DND-41 (cell line): ENCODE measurements around the gene ITIH5.

ENCODE experiments used
- ATAC-seq: fragments of 200-7000 bp; cut with Tn5 transposase; 3 replicates; pipeline ENCODE4 v1.9.1; 2021; ENCODE audit warnings: low read depth; ENCODE audit not compliant: insufficient read depth
- DNase-seq: peaks from one replicate; pipeline ENCODE4 v3.0.0-alpha.2; 2020
- H2AFZ ChIP-seq: 2 replicates; pipeline ENCODE4 v1.6.0; 2012; ENCODE audit warnings: low read depth, low read length
- H3K27ac ChIP-seq: 2 replicates; pipeline ENCODE4 v1.5.1; 2012; ENCODE audit warnings: low read length, inconsistent platforms
- H3K27me3 ChIP-seq: fragments of 200-600 bp; sonication (generic); 2 replicates; pipeline ENCODE4 v1.6.0; 2012; ENCODE audit warnings: low read length, mild to moderate bottlenecking, inconsistent platforms; ENCODE audit not compliant: insufficient read depth, poor library complexity
- H3K36me3 ChIP-seq: 2 replicates; pipeline ENCODE4 v1.5.1; 2012; ENCODE audit warnings: low read length, inconsistent platforms; ENCODE audit not compliant: insufficient read depth
- H3K4me1 ChIP-seq: 2 replicates; pipeline ENCODE4 v1.5.1; 2012; ENCODE audit warnings: mild to moderate bottlenecking, low read length; ENCODE audit not compliant: insufficient read depth
- H3K4me2 ChIP-seq: 2 replicates; pipeline ENCODE4 v1.6.0; 2012; ENCODE audit warnings: mild to moderate bottlenecking, moderate library complexity, low read length, inconsistent platforms; ENCODE audit not compliant: insufficient read depth
- H3K4me3 ChIP-seq, 2 experiments: fragments of 200-600 bp in 1 of 2; shearing (Covaris generic) in 1 of 2; 2 replicates each; pipeline ENCODE4 v1.5.1; 2012 to 2016; ENCODE audit warnings: inconsistent platforms in 2 of 2, low read length in 2 of 2, mild to moderate bottlenecking in 2 of 2, low read depth in 1 of 2, moderate library complexity in 1 of 2
- H3K79me2 ChIP-seq: 2 replicates; pipeline ENCODE4 v1.6.0; 2012; ENCODE audit warnings: low read length, inconsistent platforms; ENCODE audit not compliant: insufficient read depth
- H3K9ac ChIP-seq: 2 replicates; pipeline ENCODE4 v1.6.0; 2012; ENCODE audit warnings: low read depth, mild to moderate bottlenecking, inconsistent platforms, low read length, moderate library complexity
- H3K9me3 ChIP-seq: 2 replicates; pipeline ENCODE4 v1.5.1; 2012; ENCODE audit warnings: low read length, moderate library complexity, mild to moderate bottlenecking, inconsistent platforms; ENCODE audit not compliant: insufficient read depth, severe bottlenecking
- H4K20me1 ChIP-seq: 2 replicates; pipeline ENCODE4 v1.6.0; 2012; ENCODE audit warnings: low read length; ENCODE audit not compliant: insufficient read depth
- EZH2 ChIP-seq: IDR thresholded peaks from 3 replicates; pipeline ENCODE4 v1.6.1; 2012; ENCODE audit warnings: borderline replicate concordance, low read depth, mild to moderate bottlenecking, moderate library complexity, low read length, inconsistent platforms; ENCODE audit not compliant: severe bottlenecking
- TF ChIP-seq, protein P1 (sequence below): IDR thresholded peaks from 2 replicates; pipeline ENCODE4 v1.5.1; 2012; ENCODE audit warnings: borderline replicate concordance, low read length, moderate library complexity, mild to moderate bottlenecking; ENCODE audit not compliant: poor library complexity, severe bottlenecking; ENCODE audit errors: extremely low read depth

Gene ITIH5

DNA sequence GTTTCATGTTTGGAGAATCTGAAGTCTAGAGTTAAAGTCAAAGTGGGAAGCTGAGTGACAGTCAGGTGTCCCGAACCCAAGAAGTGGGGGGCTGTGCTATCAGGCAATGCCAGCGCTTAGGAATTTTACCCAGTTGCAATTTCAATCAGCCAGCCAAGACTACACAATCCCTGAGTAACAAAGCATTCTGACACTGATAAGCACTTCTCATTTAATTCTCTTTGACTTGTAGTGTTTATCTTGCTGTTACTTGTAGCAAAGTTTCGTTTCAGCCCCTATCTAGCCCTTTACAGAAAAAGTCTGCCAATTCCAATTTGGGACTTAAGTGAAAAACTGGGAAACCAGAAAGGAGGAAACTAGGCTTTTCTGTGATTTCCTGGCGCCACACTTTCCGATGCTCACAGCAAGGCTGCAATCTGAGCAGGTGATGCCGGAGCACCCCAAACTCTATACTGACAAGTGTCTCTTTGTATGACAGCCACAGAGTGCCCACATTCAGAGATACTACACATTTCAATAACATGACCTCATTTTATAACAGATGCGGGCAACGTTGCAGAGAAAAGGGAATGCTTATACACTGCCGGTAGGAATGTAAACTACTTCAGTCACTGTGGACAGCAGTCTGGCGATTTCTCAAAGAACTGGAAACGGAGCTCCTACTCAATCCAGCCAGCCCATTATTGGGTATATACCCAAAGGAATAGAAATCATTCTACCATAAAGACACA lies 61.0 kb downstream of the ITIH5 start:
- TF ChIP-seq, protein P1, sequence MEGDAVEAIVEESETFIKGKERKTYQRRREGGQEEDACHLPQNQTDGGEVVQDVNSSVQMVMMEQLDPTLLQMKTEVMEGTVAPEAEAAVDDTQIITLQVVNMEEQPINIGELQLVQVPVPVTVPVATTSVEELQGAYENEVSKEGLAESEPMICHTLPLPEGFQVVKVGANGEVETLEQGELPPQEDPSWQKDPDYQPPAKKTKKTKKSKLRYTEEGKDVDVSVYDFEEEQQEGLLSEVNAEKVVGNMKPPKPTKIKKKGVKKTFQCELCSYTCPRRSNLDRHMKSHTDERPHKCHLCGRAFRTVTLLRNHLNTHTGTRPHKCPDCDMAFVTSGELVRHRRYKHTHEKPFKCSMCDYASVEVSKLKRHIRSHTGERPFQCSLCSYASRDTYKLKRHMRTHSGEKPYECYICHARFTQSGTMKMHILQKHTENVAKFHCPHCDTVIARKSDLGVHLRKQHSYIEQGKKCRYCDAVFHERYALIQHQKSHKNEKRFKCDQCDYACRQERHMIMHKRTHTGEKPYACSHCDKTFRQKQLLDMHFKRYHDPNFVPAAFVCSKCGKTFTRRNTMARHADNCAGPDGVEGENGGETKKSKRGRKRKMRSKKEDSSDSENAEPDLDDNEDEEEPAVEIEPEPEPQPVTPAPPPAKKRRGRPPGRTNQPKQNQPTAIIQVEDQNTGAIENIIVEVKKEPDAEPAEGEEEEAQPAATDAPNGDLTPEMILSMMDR: no peak
- TF ChIP-seq EZH2: no peak
- Histone ChIP-seq H3K79me2 (no peaks in the 10 kb centered on the region), H3K9ac (no peak overlapping the region), H3K27me3 (no peaks in the 10 kb centered on the region), H3K9me3 (no peaks in the 10 kb centered on the region), H4K20me1 (no peaks in the 10 kb centered on the region), H2AFZ (no peak overlapping the region), H3K4me2 (no peak overlapping the region), H3K4me3 (no peak overlapping the region), H3K4me1 (peaks cover 21% of the 10 kb centered on the region), H3K27ac (no peak overlapping the region), H3K36me3 (no peaks in the 10 kb centered on the region)
- ATAC-seq (no peak), DNase-seq (no peak)

DNA sequence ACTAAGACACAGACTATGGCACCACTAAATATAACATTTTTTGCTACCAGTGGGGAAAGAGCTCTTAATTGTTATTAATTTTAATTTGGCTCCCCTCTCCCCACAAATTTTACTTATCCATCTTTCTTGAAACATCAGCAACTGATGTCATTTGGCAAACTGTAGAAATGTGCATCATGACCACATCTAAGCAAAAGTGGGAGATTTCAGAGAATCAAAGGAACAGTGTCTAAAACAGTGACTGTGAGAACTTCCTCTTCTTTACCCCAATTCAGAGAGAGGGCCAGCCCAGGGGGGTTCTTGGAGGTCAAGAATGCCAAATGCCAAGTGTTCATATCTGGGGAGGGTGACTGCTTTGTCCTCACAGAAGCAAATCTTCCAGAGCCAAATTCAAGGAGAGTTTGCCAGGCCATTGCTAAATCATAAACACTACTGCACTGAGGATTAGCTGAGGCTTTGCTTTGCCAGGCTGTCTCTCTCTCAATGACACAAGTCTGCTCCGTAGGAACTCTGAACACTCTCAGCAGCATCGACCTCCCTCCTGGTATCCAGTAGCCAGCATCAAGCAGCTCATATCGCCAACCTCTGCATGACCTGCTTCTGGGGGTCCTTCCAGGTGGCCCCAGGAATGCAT lies 65.6 kb downstream of the ITIH5 start:
- peak overlapping the region in 1 of 2 experiments; percentile 5; a peak in 1 of 4 replicates for H3K4me3 ChIP-seq
- H4K20me1 ChIP-seq: no peaks in the 10 kb centered on the region
- peak overlapping the region; percentile 84 for H3K27ac ChIP-seq
- peak overlapping the region; percentile 40 for H3K4me2 ChIP-seq
- peak; percentile 89 for ATAC-seq
- no peaks in the 10 kb centered on the region for H3K9me3 ChIP-seq
- H3K9ac ChIP-seq: peak overlapping the region; percentile 39
- TF ChIP-seq EZH2: no peak
- TF ChIP-seq, protein P1: no peak
- peak overlapping the region; percentile 62 for H2AFZ ChIP-seq
- no peaks in the 10 kb centered on the region for H3K79me2 ChIP-seq
- no peaks in the 10 kb centered on the region for H3K27me3 ChIP-seq
- H3K4me1 ChIP-seq: peaks cover 36% of the 10 kb centered on the region
- peak; percentile 72 for DNase-seq
- H3K36me3 ChIP-seq: no peaks in the 10 kb centered on the region

- ATAC-seq: no peak
These were observed 68.0 kb downstream of the ITIH5 start for GRCh38 chr10:7598771-7599170.

More at GRCh38 chr10:7598771-7599170, 68.0 kb downstream of the ITIH5 start:
- no peak overlapping the region for H3K4me2 ChIP-seq
- no peaks in the 10 kb centered on the region for H4K20me1 ChIP-seq
- no peak overlapping the region for H3K4me3 ChIP-seq
- H3K9me3 ChIP-seq: no peaks in the 10 kb centered on the region
- TF ChIP-seq, protein P1: no peak
- TF ChIP-seq EZH2: no peak
- DNase-seq: no peak
- H3K27me3 ChIP-seq: no peaks in the 10 kb centered on the region
- H2AFZ ChIP-seq: no peak overlapping the region
- no peaks in the 10 kb centered on the region for H3K36me3 ChIP-seq
- no peaks in the 10 kb centered on the region for H3K79me2 ChIP-seq
- peaks cover 33% of the 10 kb centered on the region for H3K4me1 ChIP-seq
- H3K9ac ChIP-seq: no peak overlapping the region
- H3K27ac ChIP-seq: no peak overlapping the region
